GM23248 (cell line): ENCODE measurements around the gene CHRNA4. TPM values are rescaled to one million over a fixed set of nuclear protein-coding genes. Genes with fewer than 3 reads are reported as not detected.

Source experiments
- DNase-seq: peaks from one replicate; pipeline ENCODE4 v3.0.0-alpha.2; 2015
- H2AFZ ChIP-seq: fragments of 200-600 bp; sonication (generic); 2 replicates; pipeline ENCODE4 v1.6.1; 2016; ENCODE audit warnings: antibody characterized with exemption
- H3F3A ChIP-seq: fragments of 200-600 bp; sonication (generic); 2 replicates; pipeline ENCODE4 v1.6.1; 2016; ENCODE audit warnings: mild to moderate bottlenecking, antibody characterized with exemption, mixed run types; ENCODE audit not compliant: insufficient read depth
- H3K27ac ChIP-seq: fragments of 200-600 bp; sonication (generic); 2 replicates; pipeline ENCODE4 v1.5.1; 2016; ENCODE audit warnings: mild to moderate bottlenecking
- H3K27me3 ChIP-seq: fragments of 200-600 bp; sonication (generic); replicated peaks from 2 replicates; pipeline ENCODE4 v1.6.1; 2016; ENCODE audit warnings: mild to moderate bottlenecking; ENCODE audit not compliant: insufficient read depth
- H3K36me3 ChIP-seq: fragments of 200-600 bp; sonication (generic); 2 replicates; pipeline ENCODE4 v1.6.1; 2016; ENCODE audit warnings: low read depth, mild to moderate bottlenecking
- H3K4me1 ChIP-seq: fragments of 200-600 bp; sonication (generic); 2 replicates; pipeline ENCODE4 v1.6.1; 2016; ENCODE audit warnings: mild to moderate bottlenecking; ENCODE audit not compliant: insufficient read depth
- H3K4me2 ChIP-seq: fragments of 200-600 bp; sonication (generic); one replicate; pipeline ENCODE4 v1.6.1; 2016; ENCODE audit warnings: mild to moderate bottlenecking; ENCODE audit not compliant: unreplicated experiment
- H3K4me3 ChIP-seq: fragments of 200-600 bp; sonication (generic); 2 replicates; pipeline ENCODE4 v1.5.1; 2016; ENCODE audit warnings: mild to moderate bottlenecking
- H3K79me2 ChIP-seq: fragments of 200-600 bp; sonication (generic); 2 replicates; pipeline ENCODE4 v1.6.1; 2016; ENCODE audit warnings: mild to moderate bottlenecking; ENCODE audit not compliant: insufficient read depth
- H3K9ac ChIP-seq: fragments of 200-600 bp; sonication (generic); 2 replicates; pipeline ENCODE4 v1.6.1; 2016; ENCODE audit warnings: mild to moderate bottlenecking
- H3K9me2 ChIP-seq: fragments of 200-600 bp; sonication (generic); 2 replicates; pipeline ENCODE4 v1.6.1; 2016; ENCODE audit warnings: mixed run types, mild to moderate bottlenecking, moderate library complexity; ENCODE audit not compliant: insufficient read depth
- H3K9me3 ChIP-seq: fragments of 200-600 bp; sonication (generic); one replicate; pipeline ENCODE4 v1.6.1; 2017; ENCODE audit warnings: low read depth
- H4K20me1 ChIP-seq: fragments of 200-600 bp; sonication (generic); 2 replicates; pipeline ENCODE4 v1.6.0; 2016; ENCODE audit not compliant: insufficient read depth
- EZH2 ChIP-seq: fragments of 200-600 bp; sonication (generic); IDR thresholded peaks from 2 replicates; pipeline ENCODE4 v1.6.1; 2018; ENCODE audit warnings: antibody characterized with exemption, mild to moderate bottlenecking; ENCODE audit not compliant: insufficient read depth, poor library complexity, severe bottlenecking
- EZH2phosphoT487 ChIP-seq: fragments of 200-600 bp; sonication (generic); IDR thresholded peaks from 2 replicates; pipeline ENCODE4 v1.6.1; 2018; ENCODE audit warnings: antibody characterized with exemption, moderate library complexity, mild to moderate bottlenecking, low read depth; ENCODE audit not compliant: insufficient read depth
- WGBS, 2 experiments: methylation state at CpG; one replicate each; pipeline ENCODE4 v1.1.6; 2015 to 2017; ENCODE audit warnings: low lambda C conversion rate in 2 of 2, low coverage in 1 of 2; ENCODE audit errors: missing lambda C conversion rate in 2 of 2; 5-methylcytosine and 5-hydroxymethylcytosine counted together
- in situ Hi-C: fragments of 300-500 bp; cut with MboI; formaldehyde crosslinking; loops from 2 replicates; pipeline ENCODE4 v1.15.0; 2020
- polyA plus RNA-seq: library from polyadenylated mRNA; unstranded; fragments of >200 nt; fragmentation: Nextera tagmentation; extraction: Ambion mirVana; gene quantifications from 2 replicates; pipeline ENCODE4 v1.2.1, GENCODE V29; 2016
- total RNA-seq: library from RNA; depleted of rRNA; stranded (reverse); fragments of >200 nt; shearing (Covaris generic); gene quantifications from 2 replicates; pipeline ENCODE4 v1.2.3, GENCODE V29; 2014

The CHRNA4 gene
- total and polyA plus RNA-seq, 2 experiments from 2014 or later: not detected

DNA sequence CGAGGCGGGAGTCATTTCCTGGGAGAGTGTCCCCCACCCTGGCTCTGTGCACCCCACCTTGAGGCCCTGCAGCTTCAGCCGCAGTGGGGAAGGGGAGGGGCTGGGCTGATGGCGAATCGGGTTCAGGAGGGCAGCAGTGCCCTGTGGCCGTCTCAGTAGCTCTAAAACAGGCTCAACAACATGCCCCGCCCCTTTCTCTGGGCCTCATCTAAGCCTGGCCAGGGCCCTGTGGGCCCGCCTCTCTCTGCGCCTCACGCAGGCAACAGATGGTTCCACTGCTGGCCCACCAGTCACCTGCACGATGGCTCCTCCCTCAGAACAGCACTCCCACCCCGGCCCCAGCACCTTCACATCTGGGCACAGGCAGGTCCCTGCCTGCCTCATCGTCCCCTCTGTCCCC is 30.2 kb downstream of the CHRNA4 start:
- no peak overlapping the region for H3K4me2 ChIP-seq
- no peaks in the 10 kb centered on the region for H3F3A ChIP-seq
- no peaks in the 10 kb centered on the region for H3K36me3 ChIP-seq
- 51 to 54% methylated on average over 13 of the region's 13 CpGs for WGBS, 2 experiments
- DNase-seq: no peak
- 0 out of 2 replicates have a peak, but pooled peaks cover under 1% of the 10 kb centered on the region for H3K27me3 ChIP-seq
- H3K9ac ChIP-seq: no peak overlapping the region
- in situ Hi-C loops: no loop called here
- H3K79me2 ChIP-seq: no peaks in the 10 kb centered on the region
- H3K4me3 ChIP-seq: no peak overlapping the region
- no peak overlapping the region for H2AFZ ChIP-seq
- H3K9me3 ChIP-seq: no peaks in the 10 kb centered on the region
- TF ChIP-seq EZH2phosphoT487 (no peak), EZH2 (no peak)
- no peak overlapping the region for H3K27ac ChIP-seq
- H3K9me2 ChIP-seq: no peaks in the 10 kb centered on the region
- H4K20me1 ChIP-seq: no peaks in the 10 kb centered on the region
- no peaks in the 10 kb centered on the region for H3K4me1 ChIP-seq

- no peak for TF ChIP-seq EZH2phosphoT487
- no peak for TF ChIP-seq EZH2
- Histone ChIP-seq H2AFZ (no peak overlapping the region), H3K4me2 (no peak overlapping the region), H3K27me3 (no peaks in the 10 kb centered on the region), H3K27ac (no peak overlapping the region), H4K20me1 (no peaks in the 10 kb centered on the region), H3K4me3 (no peak overlapping the region), H3K79me2 (no peaks in the 10 kb centered on the region), H3K4me1 (no peaks in the 10 kb centered on the region), H3F3A (no peaks in the 10 kb centered on the region), H3K9ac (no peak overlapping the region), H3K36me3 (no peaks in the 10 kb centered on the region), H3K9me2 (no peaks in the 10 kb centered on the region), H3K9me3 (no peaks in the 10 kb centered on the region)
- in situ Hi-C loops: no loop called here
- 61 to 67% methylated on average over 19 of the region's 20 CpGs for WGBS, 2 experiments
- DNase-seq: no peak
Measured at GRCh38 chr20:63330084-63330760, 30.9 kb downstream of the CHRNA4 start.

DNA sequence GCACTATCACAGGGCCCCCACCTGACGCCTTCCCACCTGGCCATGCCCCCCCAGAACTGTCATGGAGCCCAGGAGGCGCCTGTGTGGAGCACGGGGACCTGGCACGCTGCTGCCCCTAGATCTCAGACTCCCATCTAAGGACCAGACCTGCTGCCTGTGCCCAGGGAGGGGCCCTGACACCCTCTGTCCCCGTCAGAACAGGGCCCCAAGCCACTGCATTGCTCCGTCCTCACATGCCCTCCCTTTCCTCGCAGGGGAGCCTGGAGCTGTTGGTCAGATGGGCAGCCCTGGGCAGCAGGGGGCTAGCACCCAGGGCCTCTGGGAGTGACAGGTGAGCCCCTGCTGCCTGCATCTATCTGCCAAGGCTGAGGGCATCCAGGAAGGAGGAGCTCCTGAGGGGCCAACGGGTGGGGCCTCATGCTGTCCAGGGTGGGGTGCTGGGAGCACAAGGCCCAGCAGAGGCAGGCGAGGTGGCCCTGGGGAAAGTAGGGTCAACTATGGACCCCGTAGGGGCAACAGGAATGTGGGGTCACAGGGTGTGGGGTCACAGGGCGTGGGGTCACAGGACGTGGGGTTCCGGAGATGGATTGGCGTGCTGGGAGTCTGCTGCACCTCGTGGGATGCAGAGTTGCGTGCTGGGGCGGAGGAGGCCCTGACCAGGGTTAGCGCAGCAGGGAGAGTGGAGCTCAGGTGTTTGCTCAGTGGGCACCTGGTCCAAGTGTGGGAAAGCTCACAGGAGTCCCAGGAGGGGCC is 31.6 kb downstream of the CHRNA4 start:
- no peak overlapping the region for H2AFZ ChIP-seq
- no peaks in the 10 kb centered on the region for H4K20me1 ChIP-seq
- H3K79me2 ChIP-seq: no peaks in the 10 kb centered on the region
- H3K27me3 ChIP-seq: peaks cover 5% of the 10 kb centered on the region
- 53 to 60% methylated on average over 18 of the region's 18 CpGs for WGBS, 2 experiments
- TF ChIP-seq EZH2phosphoT487 (no peak), EZH2 (no peak)
- H3K36me3 ChIP-seq: no peaks in the 10 kb centered on the region
- in situ Hi-C loops: no loop called here
- H3K9ac ChIP-seq: no peak overlapping the region
- no peak for DNase-seq
- H3F3A ChIP-seq: no peaks in the 10 kb centered on the region
- H3K27ac ChIP-seq: no peak overlapping the region
- H3K9me2 ChIP-seq: no peaks in the 10 kb centered on the region
- H3K4me1 ChIP-seq: no peaks in the 10 kb centered on the region
- H3K4me2 ChIP-seq: no peak overlapping the region
- H3K9me3 ChIP-seq: no peaks in the 10 kb centered on the region
- H3K4me3 ChIP-seq: no peak overlapping the region

GRCh38 chr20:63328718-63329275 is 32.4 kb downstream of the CHRNA4 start:
- TF ChIP-seq EZH2 (no peak), EZH2phosphoT487 (no peak)
- H3K4me2 ChIP-seq: no peak overlapping the region
- H3K36me3 ChIP-seq: no peaks in the 10 kb centered on the region
- DNase-seq: no peak
- no peak overlapping the region for H3K4me3 ChIP-seq
- H3K9me3 ChIP-seq: no peaks in the 10 kb centered on the region
- 47 to 50% methylated on average over 8 to 21 of the region's 21 CpGs for WGBS, 2 experiments
- no peak overlapping the region for H3K9ac ChIP-seq
- H3K79me2 ChIP-seq: no peaks in the 10 kb centered on the region
- no peaks in the 10 kb centered on the region for H4K20me1 ChIP-seq
- H3K27me3 ChIP-seq: peaks cover 12% of the 10 kb centered on the region
- in situ Hi-C loops: no loop called here
- H2AFZ ChIP-seq: no peak overlapping the region
- no peaks in the 10 kb centered on the region for H3K4me1 ChIP-seq
- H3K9me2 ChIP-seq: no peaks in the 10 kb centered on the region
- no peak overlapping the region for H3K27ac ChIP-seq
- no peaks in the 10 kb centered on the region for H3F3A ChIP-seq
